ENCODE data around the gene TUBA8.
"Not testable (repeated sequence)": the region's sequence is repeated elsewhere in the genome, so short reads cannot be mapped to it uniquely, and the experiment has no call there.

The TUBA8 gene

DNA sequence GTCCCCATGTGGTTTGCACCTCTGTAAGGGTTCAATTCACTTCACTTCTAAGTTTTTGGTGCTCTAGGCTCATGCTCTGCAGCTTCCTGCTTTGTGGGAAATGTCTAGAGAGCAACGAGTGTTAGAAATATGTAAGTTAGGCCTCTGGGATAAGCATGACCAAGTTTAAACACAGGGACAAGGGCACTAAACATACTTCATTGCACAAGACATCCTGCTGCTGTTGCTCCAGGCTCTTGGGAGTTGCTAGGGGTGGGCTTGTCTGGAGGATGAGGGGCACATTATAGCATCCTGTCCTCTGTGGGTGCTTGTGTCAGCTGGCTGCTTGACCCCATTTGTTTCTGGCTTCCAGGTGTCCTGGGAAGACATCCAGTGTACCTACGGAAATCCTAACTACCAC, 62.8 kb downstream of the TUBA8 start:
- not testable (repeated sequence) for DNase-seq (ENCODE audit: low read depth)
